OCI-LY3 (cell line): ENCODE measurements around the gene DCTN1.
A peak's percentile ranks its signal among the peaks of the same experiment; 100 is the strongest.

Experiments
- CTCF ChIP-seq: fragments of 200-600, 300-600 bp; sonication (generic); IDR thresholded peaks from 2 replicates; pipeline ENCODE4 v1.5.1; 2014; ENCODE audit warnings: antibody characterized with exemption, low read length, low read depth
- EZH2phosphoT487 ChIP-seq: fragments of 200-600 bp; shearing (Covaris generic); IDR thresholded peaks from 2 replicates; pipeline ENCODE4 v1.6.1; 2018; ENCODE audit warnings: antibody characterized with exemption, mixed run types, low read depth

GRCh38 chr2:74327199-74327598 lies 52.9 kb downstream of the DCTN1 start:
- peak; percentile 38 for TF ChIP-seq CTCF
- TF ChIP-seq EZH2phosphoT487 = no peak
